Measurements from ENCODE around the gene KSR1. TPM values are rescaled to one million over a fixed set of nuclear protein-coding genes. Genes with fewer than 3 reads are reported as not detected.

KSR1 gene
- polyA plus RNA-seq, 1 donor from 2014 or later, result 9.2 TPM

DNA sequence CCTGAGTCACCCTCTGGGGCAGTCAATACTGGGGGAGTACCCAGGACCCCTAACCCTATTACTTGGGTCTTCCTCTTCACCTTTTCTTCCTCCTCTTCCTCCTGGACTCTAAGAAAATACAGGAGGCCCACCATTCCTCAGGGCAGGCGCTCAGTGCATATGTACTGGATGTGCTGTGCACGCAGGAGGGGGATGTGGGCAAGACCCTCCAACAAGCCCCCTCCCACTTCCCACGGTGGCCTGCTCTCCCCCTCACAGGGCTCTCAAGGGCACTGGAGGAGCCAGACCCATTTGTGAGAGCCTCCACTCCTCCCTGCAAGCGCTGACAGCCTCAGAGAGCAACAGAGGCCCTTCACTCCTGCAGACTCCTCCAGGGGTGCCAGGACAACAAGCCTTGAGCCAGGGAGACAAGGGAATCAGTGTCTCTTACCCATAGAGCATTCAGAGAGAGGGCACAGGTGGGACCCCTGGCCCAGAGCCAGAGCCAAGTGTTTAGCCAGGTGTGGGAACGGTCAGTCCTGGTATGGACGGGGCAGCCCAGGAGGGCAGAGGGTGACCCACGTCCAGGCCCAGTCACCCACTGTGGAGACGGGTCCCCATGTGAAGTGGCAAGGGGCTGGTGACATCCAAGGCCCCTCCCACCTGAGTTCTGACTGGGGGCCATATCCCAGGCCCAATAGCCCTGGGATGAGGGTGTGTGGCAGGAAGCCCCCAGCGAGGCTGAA is 27.3 kb upstream of the KSR1 start:
- H3K4me2 ChIP-seq (ENCODE audit: low read length), result no peak overlapping the region
- no peaks in the 10 kb centered on the region for H3K27me3 ChIP-seq (ENCODE audit: insufficient read depth, low read depth, low read length)
- no peak overlapping the region for H2AFZ ChIP-seq (ENCODE audit: low read depth, low read length)
- H3K9ac ChIP-seq (ENCODE audit: low read length), result no peak overlapping the region
- H3K4me3 ChIP-seq (ENCODE audit: low read length), result no peak overlapping the region
- no peaks in the 10 kb centered on the region for H3K9me2 ChIP-seq (ENCODE audit: insufficient read depth, low read length)
- H3K79me2 ChIP-seq (replicated peaks; ENCODE audit: insufficient read depth, low read length), result no peaks in the 10 kb centered on the region
- H3F3A ChIP-seq (ENCODE audit: insufficient read depth, low read length, poor library complexity, severe bottlenecking), result no peaks in the 10 kb centered on the region
- H3K36me3 ChIP-seq (ENCODE audit: insufficient read depth, low read length), result no peaks in the 10 kb centered on the region
- no peaks in the 10 kb centered on the region for H4K20me1 ChIP-seq (ENCODE audit: insufficient read depth)
- H3K27ac ChIP-seq (ENCODE audit: low read length), result no peak overlapping the region
- no peaks in the 10 kb centered on the region for H3K9me3 ChIP-seq (ENCODE audit: low read length)
- TF ChIP-seq EP300 (conservative IDR thresholded peaks at IDR 0.05; ENCODE audit: poor library complexity, severe bottlenecking) (no peak), MXI1 (conservative IDR thresholded peaks at IDR 0.05; ENCODE audit: poor library complexity, severe bottlenecking) (no peak), POLR2AphosphoS5 (IDR thresholded peaks at IDR 0.05) (no peak), TAF1 (IDR thresholded peaks at IDR 0.05; ENCODE audit: low read depth) (no peak), EZH2 (IDR thresholded peaks at IDR 0.05; ENCODE audit: borderline replicate concordance, insufficient read depth, low read length, poor library complexity, severe bottlenecking) (no peak), SMC3 (conservative IDR thresholded peaks at IDR 0.05; ENCODE audit: poor library complexity) (no peak), RAD21 (conservative IDR thresholded peaks at IDR 0.05) (no peak)
- TF ChIP-seq, protein P1, sequence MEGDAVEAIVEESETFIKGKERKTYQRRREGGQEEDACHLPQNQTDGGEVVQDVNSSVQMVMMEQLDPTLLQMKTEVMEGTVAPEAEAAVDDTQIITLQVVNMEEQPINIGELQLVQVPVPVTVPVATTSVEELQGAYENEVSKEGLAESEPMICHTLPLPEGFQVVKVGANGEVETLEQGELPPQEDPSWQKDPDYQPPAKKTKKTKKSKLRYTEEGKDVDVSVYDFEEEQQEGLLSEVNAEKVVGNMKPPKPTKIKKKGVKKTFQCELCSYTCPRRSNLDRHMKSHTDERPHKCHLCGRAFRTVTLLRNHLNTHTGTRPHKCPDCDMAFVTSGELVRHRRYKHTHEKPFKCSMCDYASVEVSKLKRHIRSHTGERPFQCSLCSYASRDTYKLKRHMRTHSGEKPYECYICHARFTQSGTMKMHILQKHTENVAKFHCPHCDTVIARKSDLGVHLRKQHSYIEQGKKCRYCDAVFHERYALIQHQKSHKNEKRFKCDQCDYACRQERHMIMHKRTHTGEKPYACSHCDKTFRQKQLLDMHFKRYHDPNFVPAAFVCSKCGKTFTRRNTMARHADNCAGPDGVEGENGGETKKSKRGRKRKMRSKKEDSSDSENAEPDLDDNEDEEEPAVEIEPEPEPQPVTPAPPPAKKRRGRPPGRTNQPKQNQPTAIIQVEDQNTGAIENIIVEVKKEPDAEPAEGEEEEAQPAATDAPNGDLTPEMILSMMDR (IDR thresholded peaks at IDR 0.05; ENCODE audit: poor library complexity, severe bottlenecking), result no peak
- TF ChIP-seq, protein P2, sequence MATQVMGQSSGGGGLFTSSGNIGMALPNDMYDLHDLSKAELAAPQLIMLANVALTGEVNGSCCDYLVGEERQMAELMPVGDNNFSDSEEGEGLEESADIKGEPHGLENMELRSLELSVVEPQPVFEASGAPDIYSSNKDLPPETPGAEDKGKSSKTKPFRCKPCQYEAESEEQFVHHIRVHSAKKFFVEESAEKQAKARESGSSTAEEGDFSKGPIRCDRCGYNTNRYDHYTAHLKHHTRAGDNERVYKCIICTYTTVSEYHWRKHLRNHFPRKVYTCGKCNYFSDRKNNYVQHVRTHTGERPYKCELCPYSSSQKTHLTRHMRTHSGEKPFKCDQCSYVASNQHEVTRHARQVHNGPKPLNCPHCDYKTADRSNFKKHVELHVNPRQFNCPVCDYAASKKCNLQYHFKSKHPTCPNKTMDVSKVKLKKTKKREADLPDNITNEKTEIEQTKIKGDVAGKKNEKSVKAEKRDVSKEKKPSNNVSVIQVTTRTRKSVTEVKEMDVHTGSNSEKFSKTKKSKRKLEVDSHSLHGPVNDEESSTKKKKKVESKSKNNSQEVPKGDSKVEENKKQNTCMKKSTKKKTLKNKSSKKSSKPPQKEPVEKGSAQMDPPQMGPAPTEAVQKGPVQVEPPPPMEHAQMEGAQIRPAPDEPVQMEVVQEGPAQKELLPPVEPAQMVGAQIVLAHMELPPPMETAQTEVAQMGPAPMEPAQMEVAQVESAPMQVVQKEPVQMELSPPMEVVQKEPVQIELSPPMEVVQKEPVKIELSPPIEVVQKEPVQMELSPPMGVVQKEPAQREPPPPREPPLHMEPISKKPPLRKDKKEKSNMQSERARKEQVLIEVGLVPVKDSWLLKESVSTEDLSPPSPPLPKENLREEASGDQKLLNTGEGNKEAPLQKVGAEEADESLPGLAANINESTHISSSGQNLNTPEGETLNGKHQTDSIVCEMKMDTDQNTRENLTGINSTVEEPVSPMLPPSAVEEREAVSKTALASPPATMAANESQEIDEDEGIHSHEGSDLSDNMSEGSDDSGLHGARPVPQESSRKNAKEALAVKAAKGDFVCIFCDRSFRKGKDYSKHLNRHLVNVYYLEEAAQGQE (IDR thresholded peaks at IDR 0.05; ENCODE audit: borderline replicate concordance), result no peak

DNA sequence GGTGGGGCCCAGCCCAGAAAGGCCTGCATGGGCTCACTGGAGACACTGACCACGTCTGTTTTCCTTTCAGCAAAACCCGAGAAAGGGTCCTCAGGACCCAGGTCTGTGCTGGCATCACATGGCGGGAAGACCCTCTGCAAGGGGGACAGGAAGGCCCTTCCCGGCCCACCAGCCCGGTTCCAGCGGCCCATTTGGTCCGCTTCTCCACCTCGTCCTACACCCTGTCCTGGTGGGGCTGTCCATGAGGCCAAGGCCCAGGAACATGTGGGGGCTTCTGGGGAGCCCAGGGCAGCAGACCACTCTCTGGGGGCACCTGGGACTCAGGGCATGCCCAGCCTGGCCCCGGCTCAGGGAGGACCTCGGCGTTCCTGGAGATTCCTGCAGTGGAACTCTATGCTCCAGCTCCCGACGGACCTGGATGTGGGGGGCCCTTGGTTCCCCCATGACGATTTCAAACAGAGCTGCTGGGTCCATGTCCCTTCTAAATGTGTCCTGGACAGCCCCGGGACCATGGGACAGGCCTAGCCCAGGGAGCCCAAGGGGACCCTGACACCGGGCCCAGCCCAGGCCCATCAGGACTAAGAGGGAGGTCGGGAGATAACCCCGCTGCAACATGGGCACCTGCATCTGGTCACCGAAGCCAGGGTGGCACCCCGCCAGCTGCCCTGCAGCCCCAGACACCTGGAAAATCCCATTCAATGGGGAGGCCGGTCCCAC is 26.4 kb upstream of the KSR1 start:
- Histone ChIP-seq H3K9ac (ENCODE audit: low read length) (no peak overlapping the region), H4K20me1 (ENCODE audit: insufficient read depth) (no peaks in the 10 kb centered on the region), H3K79me2 (replicated peaks; ENCODE audit: insufficient read depth, low read length) (no peaks in the 10 kb centered on the region), H3K9me2 (ENCODE audit: insufficient read depth, low read length) (no peaks in the 10 kb centered on the region), H3F3A (ENCODE audit: insufficient read depth, low read length, poor library complexity, severe bottlenecking) (no peaks in the 10 kb centered on the region), H3K27me3 (ENCODE audit: insufficient read depth, low read depth, low read length) (no peaks in the 10 kb centered on the region), H2AFZ (ENCODE audit: low read depth, low read length) (no peak overlapping the region), H3K36me3 (ENCODE audit: insufficient read depth, low read length) (no peaks in the 10 kb centered on the region), H3K4me2 (ENCODE audit: low read length) (no peak overlapping the region), H3K9me3 (ENCODE audit: low read length) (no peaks in the 10 kb centered on the region), H3K4me3 (ENCODE audit: low read length) (no peak overlapping the region), H3K27ac (ENCODE audit: low read length) (no peak overlapping the region)
- TF ChIP-seq MXI1 (conservative IDR thresholded peaks at IDR 0.05; ENCODE audit: poor library complexity, severe bottlenecking) (no peak), EZH2 (IDR thresholded peaks at IDR 0.05; ENCODE audit: borderline replicate concordance, insufficient read depth, low read length, poor library complexity, severe bottlenecking) (no peak), TAF1 (IDR thresholded peaks at IDR 0.05; ENCODE audit: low read depth) (no peak), SMC3 (conservative IDR thresholded peaks at IDR 0.05; ENCODE audit: poor library complexity) (no peak), RAD21 (conservative IDR thresholded peaks at IDR 0.05) (no peak), EP300 (conservative IDR thresholded peaks at IDR 0.05; ENCODE audit: poor library complexity, severe bottlenecking) (no peak), POLR2AphosphoS5 (IDR thresholded peaks at IDR 0.05) (no peak)
- TF ChIP-seq, protein P1 (IDR thresholded peaks at IDR 0.05; ENCODE audit: poor library complexity, severe bottlenecking), result no peak
- TF ChIP-seq, protein P2 (IDR thresholded peaks at IDR 0.05; ENCODE audit: borderline replicate concordance), result no peak
